HuH-7.5 (cell line): ENCODE data around the gene ERFL.

Source experiments
- DNase-seq: peaks from one replicate; pipeline ENCODE4 v3.0.0; 2011; ENCODE audit warnings: low spot score

Gene ERFL

DNA sequence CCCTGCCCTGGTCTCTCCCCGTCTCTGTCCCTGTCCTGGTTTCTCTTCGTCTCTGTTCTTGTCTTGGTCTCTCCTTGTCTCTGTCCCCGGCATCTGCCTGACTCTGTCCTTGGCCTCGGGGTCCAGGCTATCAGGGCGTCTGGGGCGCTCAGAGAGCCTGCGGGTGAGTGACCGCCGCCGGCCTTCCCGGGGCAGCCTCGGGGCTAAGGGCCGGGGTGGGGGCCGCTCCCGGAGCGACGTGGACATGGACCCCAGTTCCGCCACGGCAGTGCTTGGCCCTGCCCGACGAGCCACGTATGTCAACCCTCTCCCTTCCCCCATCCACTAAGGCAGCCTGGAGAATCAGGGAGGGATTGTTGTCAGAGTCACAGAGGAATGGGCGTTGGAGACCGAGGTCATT lies 30.4 kb downstream of the ERFL start:
- DNase-seq, result no peak

DNA sequence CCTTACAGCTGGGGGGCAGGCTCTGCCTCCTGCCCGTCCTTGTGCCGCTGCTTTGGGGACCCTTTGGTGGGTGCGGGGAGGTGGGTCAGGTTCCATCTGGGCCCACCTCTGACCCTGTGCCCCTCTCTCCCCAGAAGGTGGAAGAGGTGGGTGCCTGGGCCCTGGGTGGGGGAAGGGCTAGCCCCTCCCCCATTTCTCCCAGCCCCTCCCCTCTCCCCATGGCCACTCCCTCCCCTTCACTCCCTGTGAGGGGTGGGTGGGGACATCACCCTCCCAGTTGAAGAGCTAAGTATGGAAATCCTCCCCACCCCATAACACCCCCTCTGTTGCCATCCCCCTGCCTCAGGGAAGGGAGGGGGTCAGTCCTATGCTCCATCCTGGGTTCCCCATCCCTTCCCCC lies 31.1 kb downstream of the ERFL start:
- no peak for DNase-seq

DNA sequence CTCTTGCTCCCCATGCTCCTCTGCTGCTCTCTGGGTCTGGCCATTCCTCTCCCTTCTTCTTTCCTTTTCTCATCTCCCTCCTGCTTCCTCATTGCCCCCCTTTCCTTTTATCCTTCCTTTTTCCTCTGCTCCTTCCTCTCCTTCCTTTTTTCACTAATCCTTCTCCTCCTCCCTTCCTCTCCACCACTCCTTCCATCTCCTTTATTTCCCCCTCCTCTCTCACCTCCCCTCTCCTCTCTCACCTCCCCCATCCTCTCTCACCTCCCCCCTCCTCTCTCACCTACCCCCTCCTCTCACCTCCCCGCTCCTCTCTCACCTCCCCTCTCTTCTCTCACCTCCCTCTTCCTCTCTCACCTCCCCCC lies 31.7 kb downstream of the ERFL start:
- no peak for DNase-seq

DNA sequence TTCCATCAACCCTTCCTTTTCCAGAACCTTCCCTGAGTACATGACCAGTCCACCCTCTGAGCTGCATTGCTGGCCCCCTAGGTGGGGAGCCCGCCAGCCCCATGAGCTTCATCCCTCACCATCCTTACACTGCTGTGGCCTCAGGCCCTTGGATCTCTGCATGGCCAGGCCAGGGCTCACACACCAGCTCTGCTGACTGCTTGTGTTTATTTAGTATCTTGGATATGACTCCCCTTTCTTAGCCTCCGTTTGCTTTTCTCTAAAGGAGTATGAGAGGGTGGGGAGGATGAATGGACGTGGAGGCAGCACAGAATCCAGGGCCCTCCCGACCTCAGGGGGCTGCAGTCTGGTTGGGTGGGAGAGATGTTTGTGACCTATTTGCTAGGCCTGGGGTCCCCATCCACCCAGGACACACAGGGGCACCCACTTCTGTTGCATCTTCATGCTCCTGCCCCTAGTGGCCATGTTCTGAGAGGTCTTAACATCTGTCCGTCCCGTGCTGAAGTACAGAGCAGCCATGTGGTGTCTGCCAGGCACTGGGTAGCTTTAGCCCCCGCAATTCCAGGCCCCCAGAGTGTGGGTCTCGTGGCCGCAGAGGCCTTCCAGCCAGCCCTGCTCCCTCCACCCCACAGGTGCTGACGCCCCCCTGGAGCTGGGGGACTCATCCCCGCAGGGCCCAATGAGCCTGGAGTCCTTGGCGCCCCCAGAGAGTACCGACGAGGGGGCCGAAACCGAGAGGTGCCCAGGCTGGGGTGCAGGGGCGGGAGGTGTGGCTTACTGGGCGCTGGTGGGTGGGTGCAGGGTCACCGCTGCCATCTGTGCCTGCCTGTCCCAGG lies 32.3 kb downstream of the ERFL start:
- DNase-seq, result no peak

DNA sequence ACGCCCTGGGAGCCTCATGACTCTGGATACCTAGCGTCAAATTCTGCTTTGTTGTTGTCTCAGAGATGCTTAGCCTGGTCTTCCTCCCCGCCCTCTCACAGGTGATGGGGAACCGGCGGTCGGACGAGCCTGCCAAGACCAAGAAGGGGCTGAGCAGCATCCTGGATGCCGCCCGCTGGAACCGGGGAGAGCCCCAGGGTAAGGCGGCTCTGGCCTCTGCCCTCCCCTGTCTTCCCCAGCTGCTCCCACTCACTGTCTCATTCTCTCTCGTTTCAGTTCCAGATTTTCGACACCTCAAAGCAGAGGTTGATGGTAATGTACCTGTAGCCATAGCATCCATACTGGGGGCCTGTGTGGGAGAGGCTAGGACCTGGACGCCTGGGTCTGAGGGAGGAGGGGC lies 33.9 kb downstream of the ERFL start:
- no peak for DNase-seq

DNA sequence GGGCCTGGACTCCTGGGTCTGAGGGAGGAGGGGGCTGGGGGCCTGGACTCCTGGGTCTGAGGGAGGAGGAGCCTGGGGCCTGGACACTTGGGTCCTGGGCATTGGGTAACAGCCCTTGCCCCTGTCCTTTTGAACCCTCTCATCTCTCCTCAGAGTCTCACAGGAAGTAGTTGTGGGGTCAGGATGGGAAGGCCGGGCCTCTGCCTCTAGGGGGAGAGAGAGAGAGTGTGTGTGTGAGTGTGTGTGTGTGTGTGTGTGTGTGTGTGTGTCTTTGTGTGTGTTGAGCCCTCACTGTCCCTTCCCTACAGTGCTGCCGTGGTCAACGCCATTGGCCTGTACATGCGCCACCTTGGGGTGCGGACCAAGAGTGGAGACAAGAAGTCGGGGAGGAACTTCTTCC lies 34.4 kb downstream of the ERFL start:
- DNase-seq, result no peak

DNA sequence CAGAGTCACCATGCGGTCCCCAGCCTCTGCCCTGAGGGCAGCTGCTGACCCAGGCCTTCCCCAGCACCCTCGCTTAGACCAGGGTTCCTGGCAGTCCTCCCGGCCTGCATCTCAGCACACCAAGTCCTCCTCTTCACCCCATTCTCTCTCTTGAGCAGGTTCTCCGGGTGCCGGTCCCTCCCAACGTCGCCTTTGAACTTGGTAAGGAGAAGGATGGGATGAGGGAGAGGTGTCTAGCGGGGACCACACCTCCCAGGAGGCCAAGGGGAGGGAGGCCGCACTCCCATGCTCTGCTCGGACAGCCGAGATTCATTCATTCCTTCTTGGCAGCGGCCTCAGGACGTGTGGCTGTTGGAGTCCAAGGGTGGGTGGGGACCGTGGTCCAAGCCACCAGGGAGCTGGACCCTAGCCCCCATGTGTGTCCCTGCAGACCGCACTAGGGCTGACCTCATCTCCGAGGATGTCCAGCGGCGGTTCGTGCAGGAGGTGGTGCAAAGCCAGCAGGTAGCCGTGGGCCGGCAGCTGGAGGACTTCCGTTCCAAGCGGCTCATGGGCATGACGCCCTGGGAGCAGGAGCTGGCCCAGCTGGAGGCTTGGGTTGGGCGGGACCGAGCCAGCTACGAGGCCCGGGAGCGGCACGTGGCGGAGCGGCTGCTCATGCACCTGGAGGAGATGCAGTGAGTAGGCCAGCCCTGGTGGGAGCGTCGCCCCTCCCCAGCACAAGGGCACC lies 35.9 kb downstream of the ERFL start:
- DNase-seq, result no peak

DNA sequence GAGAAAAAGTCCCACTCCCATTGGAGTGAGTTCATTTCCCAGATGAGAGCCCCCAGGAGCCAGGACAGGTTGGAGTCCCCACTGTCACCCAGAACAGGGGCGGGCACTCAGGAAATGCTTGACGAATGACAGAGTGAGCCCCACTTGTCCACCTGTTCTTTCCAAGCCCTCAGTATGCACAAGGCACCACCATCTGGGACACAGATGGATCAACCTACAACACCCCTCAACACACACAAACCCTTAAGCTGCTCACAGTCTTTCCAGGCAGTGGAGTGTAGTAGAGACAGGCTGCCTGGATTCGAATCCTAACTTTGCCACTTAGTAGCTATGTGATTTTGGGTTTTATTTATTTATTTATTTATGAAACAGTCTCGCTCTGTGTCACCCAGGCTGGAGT lies 37.3 kb downstream of the ERFL start:
- no peak for DNase-seq

DNA sequence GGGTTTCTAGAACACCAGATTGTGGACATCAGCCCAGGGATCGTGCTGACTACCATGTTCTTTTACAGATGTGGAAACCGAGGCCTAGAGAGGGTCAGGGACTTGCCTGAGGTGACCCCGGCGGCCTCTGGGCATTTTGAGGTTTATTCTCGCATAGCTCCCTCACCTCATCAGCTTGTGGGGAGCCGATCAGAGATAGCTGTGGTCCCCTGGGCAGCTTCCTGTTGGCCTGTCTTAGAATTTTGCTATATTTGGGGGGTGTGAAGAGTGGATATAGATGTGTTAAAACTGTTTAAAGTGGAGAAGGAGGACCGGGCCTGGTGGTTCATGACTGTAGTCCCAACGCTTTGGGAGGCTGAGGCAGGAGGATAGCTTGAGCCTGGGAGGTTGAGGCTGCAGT lies 38.4 kb downstream of the ERFL start:
- DNase-seq, result no peak

DNA sequence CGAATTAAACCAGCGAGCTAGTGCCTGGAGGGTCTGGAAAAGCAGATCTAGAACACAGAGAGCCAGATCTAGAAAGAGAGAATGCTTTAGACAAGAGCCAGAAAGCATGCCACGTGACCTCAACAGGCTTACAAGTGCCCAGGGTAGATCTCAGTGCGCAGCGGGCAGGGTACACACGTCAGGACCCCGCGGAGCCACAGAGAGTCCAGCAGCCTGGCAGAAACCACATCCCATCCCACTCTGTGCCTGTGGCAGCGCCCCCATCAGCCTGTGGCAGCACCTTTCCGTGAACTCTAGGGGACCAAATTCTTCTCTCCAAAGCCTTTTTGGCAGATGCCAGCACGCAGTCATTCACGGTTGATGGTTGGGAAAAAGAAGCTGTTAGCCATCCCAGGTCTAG lies 39.3 kb downstream of the ERFL start:
- no peak for DNase-seq

DNA sequence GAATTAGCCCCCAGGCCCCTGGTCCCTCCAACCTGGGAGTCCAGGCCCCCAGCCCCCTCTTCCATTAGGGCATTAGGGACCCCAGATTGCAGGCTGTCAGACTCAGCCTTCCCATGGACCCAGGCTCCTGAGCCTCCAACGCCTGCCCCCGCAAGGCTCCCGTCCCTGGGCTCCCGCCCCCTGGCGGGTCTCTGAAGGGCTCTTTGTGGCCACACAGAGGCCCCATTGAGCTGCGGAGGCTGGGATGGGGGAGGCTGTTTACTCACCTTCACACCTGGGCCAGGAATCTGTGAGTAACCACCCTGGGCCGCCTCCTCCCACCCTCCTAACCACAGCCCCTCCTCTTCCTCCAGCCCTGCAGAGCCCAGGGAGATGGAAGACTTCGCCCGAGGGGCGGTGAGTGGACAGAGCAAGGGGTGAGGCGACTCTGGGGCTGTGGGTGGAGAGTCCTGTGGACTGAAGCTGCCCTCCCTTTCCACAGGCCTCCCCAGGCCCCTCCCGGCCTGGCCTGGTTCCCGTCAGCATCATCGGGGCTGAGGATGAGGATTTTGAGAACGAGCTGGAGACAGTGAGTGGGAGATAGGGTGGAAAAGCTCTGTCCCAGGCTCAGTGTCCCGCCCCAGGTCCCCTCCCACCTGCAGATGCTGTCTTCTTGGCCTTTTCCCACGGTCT lies 40.4 kb downstream of the ERFL start:
- DNase-seq, result peak; percentile 48

DNA sequence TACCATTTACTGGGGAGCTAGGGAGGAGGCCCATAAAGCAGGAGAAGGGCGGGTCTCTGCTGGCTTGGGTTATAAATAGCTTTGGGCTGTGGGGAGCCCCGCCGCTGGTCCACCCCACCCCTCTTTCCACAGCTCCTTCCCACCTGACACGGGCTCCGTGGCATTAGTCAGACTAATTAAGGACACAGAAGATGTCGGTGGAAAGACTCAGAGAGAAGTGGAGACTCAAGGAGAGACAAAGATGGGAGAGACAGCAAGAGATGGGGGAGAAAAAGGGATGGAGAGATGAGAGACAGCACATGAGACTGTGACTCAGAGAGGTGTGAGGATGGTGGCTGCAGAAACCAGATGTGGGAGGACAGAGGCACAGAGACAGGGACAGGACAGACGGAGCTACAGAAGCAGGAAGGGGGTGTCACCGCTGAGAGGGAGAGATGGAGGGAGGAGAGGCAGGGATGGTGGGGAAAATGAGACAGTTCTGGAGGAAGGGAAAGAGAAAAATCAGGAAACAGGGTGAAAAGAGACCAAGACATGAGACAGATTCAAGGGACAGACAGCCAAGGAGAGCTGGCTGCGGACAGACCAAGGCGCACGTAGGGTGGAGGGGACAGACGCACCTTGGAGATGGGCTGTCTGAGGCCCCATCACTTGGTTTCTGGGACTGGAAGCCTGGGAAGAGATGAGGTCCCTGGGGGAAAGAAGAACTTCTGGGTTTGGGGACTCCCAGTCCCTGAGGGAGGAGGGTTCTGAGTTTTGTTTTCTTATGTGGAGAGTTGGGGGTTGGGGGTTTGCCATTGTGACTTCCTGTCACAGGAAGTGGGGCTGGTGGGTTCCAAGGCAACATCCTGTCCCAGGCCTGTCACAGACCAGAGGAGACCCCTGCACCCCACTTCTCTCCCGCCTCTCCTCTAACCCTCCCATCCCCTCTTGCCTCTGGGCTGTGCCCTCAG lies 41.2 kb downstream of the ERFL start:
- no peak for DNase-seq

DNA sequence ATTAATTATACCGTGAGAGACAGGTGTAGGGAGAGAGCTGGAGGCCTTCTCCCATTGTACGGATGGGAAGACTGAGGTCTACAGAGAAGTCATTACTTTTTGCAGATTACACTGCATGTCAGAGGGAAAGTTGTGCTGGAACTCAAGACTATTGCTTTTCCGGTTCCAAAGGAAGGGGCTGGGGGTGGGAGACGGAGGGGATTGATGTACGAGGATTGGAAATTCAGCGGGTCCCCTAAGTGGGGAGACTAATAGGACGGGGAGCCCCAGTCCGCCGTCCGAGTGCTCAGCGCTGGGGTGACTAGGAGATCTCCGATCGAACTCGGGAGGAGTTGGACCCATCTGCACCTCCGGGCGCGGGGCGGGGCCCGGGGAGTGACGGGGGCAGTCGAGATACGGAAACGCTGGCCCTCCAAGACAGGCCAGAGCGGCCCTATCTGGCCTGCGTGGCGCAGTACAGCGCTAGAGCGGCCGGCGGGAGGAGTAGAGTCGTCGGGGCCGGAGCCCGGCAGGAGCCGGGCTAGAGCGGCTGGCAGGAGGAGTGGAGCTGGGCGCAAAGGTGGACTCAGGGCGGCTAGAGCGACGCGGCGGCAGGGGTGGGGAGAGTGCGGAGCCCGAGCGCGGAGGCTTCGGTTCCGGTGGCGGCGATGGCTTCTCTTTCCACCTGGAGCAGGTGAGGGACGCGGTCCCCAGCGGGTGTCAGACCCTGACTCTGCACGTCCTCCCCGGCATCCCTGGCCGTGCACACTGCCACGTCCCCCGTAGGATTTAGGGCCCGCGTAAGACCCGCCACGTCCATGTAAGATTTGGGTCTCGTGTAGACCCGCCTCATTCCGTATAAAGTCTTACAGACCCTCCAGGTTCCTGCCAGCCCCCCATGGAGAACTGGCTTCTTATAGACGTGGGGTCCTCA lies 44.2 kb downstream of the ERFL start:
- DNase-seq, result peak; percentile 99

DNA sequence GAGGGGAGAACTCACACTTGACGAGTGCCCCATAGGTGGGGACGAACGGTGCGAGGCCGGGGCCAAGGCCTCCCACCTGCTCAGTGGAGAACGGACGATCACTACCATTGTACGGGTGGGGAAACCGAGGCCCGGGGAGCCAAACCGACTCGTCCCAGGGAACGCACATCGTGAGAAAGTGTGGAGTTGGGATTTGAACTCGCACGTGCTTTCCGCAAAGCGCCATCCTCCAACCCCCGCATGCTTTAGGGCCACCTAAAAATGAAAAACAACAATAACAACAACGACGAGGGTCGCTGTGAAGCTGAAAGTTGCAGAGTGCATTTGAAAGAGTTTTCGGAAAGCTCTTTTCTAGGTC lies 44.8 kb downstream of the ERFL start:
- no peak for DNase-seq

DNA sequence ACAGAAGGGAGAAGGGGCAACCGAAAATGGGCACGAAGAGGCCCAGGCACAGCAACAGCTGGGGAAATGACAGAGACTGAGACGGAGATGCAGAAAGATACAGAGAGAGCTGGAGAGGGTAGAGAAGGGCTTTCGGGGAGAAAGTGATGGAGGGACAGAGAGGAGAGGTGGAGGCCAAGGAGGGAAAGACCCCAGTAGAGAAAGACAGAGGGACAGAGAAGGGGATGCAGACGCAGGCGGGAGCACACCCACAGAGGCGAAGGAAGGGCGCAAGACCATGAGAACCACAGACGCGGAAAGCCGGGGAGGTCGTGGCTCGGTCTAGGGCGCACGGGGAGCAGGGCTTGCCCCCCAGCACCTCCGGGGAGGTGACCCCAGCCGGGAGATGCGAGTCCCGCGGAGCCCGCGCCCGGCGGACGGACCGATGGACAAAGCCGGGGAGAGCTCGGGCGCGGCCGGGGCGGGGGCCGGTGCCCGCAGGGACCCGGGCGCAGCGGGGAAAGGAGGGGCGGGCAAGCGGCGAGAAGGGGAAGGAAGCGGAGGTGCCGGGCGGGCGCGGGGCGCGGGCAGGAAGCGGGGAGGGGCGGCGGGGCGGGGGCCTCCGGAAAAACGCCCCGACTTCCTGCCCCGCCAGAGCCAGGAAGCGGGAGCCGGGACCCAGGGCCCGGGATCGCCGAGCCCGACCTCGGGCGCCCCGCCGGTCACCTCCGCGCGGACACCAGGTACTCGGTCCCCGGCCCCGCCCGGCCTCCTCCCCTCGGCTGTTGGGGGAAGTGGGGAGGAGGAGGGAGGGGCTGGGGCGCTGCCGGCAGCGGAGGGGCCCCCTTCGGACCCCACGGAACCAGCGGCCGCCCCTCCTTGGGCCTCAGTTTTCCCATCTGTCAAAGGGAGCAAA lies 45.4 kb downstream of the ERFL start, which contains the start of gene ARHGEF1:
Gene ARHGEF1 (plus strand): TSS at position 617 of the 895 bp plus-strand sequence. CDS start 4,899 bp downstream, outside the sequence.
- DNase-seq, result peak; percentile 78

DNA sequence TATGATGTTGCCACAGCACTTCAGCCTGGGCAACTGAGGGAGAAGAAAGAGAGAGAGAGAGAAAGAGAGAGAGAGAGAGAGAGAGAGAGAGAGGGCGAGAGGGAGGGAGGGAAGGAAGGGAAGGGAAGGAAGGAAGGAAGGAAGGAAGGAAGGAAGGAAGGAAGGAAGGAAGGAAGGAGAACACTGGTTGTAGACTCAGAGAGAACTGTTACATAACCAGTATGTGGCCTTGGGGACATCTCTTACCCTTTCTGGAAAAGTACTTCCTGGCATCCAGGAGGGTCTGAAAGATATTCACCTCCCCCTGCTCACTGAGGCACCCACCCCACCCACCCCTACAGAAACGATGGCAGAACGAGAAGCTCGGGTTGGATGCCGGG lies 47.9 kb downstream of the ERFL start:
- no peak for DNase-seq

DNA sequence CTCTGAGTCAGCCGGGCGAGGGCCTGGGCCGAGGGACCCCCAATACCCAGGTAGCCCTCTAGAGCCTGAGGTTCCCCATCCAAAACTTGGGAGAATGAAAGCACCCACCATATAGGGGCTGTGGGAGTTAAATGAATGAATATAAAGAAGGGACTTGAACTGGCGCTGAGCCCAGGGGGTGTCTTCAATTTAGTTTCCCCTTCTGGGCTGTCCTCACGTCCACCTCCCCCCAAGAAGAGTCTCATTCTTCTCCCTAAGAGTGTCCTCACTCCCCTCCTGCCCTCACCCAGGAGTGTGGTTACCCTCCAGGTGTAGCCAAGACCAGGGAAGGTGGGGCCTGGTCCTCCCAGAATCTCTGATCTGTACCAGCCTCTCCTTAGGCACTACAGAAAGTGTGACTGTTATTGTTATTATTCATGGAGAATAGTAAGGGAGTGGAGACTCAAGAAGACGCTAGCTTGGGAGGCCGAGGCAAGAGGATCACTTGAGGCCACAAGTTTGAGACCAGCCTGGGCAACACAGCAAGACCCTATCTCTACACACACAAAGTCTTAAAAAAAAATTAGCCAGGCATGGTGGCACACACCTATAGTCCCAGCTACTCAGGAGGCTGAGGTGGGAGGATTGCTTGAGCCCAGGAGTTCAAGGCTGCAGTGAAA lies 48.5 kb downstream of the ERFL start:
- DNase-seq, result no peak

DNA sequence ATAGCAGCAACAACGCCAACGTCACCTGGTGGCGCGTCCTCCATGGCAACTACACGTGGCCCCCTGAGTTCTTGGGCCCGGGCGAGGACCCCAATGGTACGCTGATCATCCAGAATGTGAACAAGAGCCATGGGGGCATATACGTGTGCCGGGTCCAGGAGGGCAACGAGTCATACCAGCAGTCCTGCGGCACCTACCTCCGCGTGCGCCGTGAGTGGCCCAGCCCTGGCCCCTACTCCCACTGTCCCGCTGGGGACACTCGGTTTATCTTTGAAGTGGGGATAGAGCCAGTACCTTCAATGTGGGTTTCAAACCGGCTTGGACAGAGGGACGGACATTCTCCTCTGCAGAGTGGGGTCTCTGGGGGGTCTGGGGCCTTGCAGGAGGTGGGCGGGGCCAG lies 49.2 kb downstream of the ERFL start:
- no peak for DNase-seq
